Stomach (tissue), 9 donors: ENCODE data around the gene PRKCSH. TPM values are rescaled to one million over a fixed set of nuclear protein-coding genes. Genes with fewer than 3 reads are reported as not detected.
A peak's percentile ranks its signal among the peaks of the same experiment; 100 is the strongest.

Source experiments
- DNase-seq, 2 donors: peaks; one replicate each; pipeline versions ENCODE4 v3.0.0 to v3.0.0-alpha.2; 2013 to 2019
- H3K27ac ChIP-seq, 5 donors: fragments of 200-600 bp in 4 of 5; sonication (generic) in 4 of 5; one replicate each; pipeline ENCODE4 v1.5.1; 2013 to 2019; ENCODE audit warnings: mild to moderate bottlenecking in 1 of 5, moderate library complexity in 1 of 5
- H3K27me3 ChIP-seq, 3 donors: fragments of 200-600 bp; sonication (generic); one replicate each; pipeline ENCODE4 v1.5.1; 2017 to 2019; ENCODE audit warnings: mixed run types in 1 of 3
- H3K36me3 ChIP-seq, 4 donors: fragments of 200-600 bp; sonication (generic); 1 replicate in 3 of 4; 2 replicates in 1 of 4; pipeline ENCODE4 v1.5.1; 2016 to 2019
- H3K4me1 ChIP-seq, 4 donors: fragments of 200-600 bp; sonication (generic); one replicate each; pipeline ENCODE4 v1.5.1; 2016 to 2019
- H3K4me3 ChIP-seq, 4 donors: fragments of 200-600 bp; sonication (generic) in 3 of 4; one replicate each; pipeline ENCODE4 v1.5.1; 2016 to 2019; ENCODE audit warnings: mild to moderate bottlenecking in 1 of 4
- H3K9me3 ChIP-seq, 4 donors: fragments of 200-600 bp; sonication (generic); one replicate each; pipeline ENCODE4 v1.5.1; 2016 to 2019
- CTCF ChIP-seq, 7 experiments: fragments of 450-650 bp in 4 of 7; fragments of 200-600 bp in 3 of 7; sonication (generic) in 3 of 7; IDR thresholded peaks; one replicate each; pipeline ENCODE4 v1.5.1; 2016 to 2019; ENCODE audit warnings: antibody characterized with exemption in 7 of 7, control low read depth in 2 of 7, mild to moderate bottlenecking in 1 of 7
- EP300 ChIP-seq: sonication (generic); formaldehyde crosslinking; IDR thresholded peaks from one replicate; pipeline ENCODE4 v1.6.1; 2017; ENCODE audit warnings: antibody characterized with exemption
- POLR2A ChIP-seq, 4 donors: fragments of 450-650 bp; IDR thresholded peaks; one replicate each; pipeline ENCODE4 v1.6.1; 2016; ENCODE audit warnings: antibody characterized with exemption in 4 of 4, control low read depth in 2 of 4, mild to moderate bottlenecking in 1 of 4, moderate library complexity in 1 of 4
- POLR2AphosphoS5 ChIP-seq, 3 donors: sonication (generic); formaldehyde crosslinking; IDR thresholded peaks; one replicate each; pipeline ENCODE4 v1.6.1; 2016; ENCODE audit warnings: antibody characterized with exemption in 3 of 3
- WGBS, 5 donors: extraction: QIAGEN DNeasy Blood & Tissue Kit in 3 of 5; methylation state at CpG; one replicate each; pipeline versions ENCODE4 v1.1.5 to v1.1.7; 2013 to 2018; 5-methylcytosine and 5-hydroxymethylcytosine counted together
- intact Hi-C: fragments of 100-400 bp; cut with DNase I; formaldehyde crosslinking; loops from one replicate; pipeline ENCODE4 v1.15.1; 2023; ENCODE audit warnings: low total_unique reads
- polyA plus RNA-seq, 3 donors: library from polyadenylated mRNA; stranded (reverse); fragments of 200-250 nt; gene quantifications; one replicate each; pipeline ENCODE4 v1.2.3, GENCODE V29; 2013
- total RNA-seq, 5 donors: library from RNA; depleted of rRNA; stranded (reverse); fragments of >200 nt; gene quantifications; one replicate each; pipeline versions ENCODE4 v1.1.0 to v1.2.3, GENCODE V29; 2014 to 2016
- donor health status: healthy with polysubstance abuse.
- donor health status: Bipolar disorder and iron deficiency.
- donor health status: healthy.

PRKCSH gene
- total and polyA plus RNA-seq, 8 donors, result 30.3 to 221 (median 112) TPM

GRCh38 chr19:11482384-11483050 lies 47.1 kb downstream of the PRKCSH start:
- H3K4me1 ChIP-seq, result peaks cover 31 to 48% (median 42%) of the 10 kb centered on the region in 4 donors
- intact Hi-C loops, result no loop called here
- peaks cover 27 to 88% (median 48%) of the 10 kb centered on the region in 3 donors for H3K27me3 ChIP-seq
- no peak overlapping the region for H3K27ac ChIP-seq
- WGBS, 5 donors, result 2 to 5% (median 5%) methylated on average over 22 to 58 of the region's 58 CpGs
- H3K9me3 ChIP-seq, result no peaks in the 10 kb centered on the region
- TF ChIP-seq CTCF (IDR thresholded peaks at IDR 0.05), result peak in 5 of 7 experiments; percentile 81 to 97 (median 88)
- no peak for TF ChIP-seq EP300
- TF ChIP-seq POLR2AphosphoS5 (IDR thresholded peaks at IDR 0.05), result peak in 2 of 3 donors; percentile 32 to 85
- peak overlapping the region; percentile 24 to 41 (median 32) for H3K4me3 ChIP-seq
- peaks cover 7 to 40% (median 31%) of the 10 kb centered on the region in 4 donors for H3K36me3 ChIP-seq
- peak; percentile 86 to 95 for DNase-seq

GRCh38 chr19:11483366-11484111 lies 48.1 kb downstream of the PRKCSH start:
- WGBS, 5 donors, result 74 to 82% (median 80%) methylated on average over 29 to 57 of the region's 57 CpGs
- DNase-seq, result no peak
- TF ChIP-seq EP300 (no peak), CTCF (IDR thresholded peaks at IDR 0.05) (no peak), POLR2A (IDR thresholded peaks at IDR 0.05) (no peak), POLR2AphosphoS5 (IDR thresholded peaks at IDR 0.05) (no peak)
- H3K27ac ChIP-seq, result no peak overlapping the region
- no peak overlapping the region for H3K4me3 ChIP-seq
- intact Hi-C loops, result no loop called here
- H3K36me3 ChIP-seq, result peaks cover 9 to 48% (median 34%) of the 10 kb centered on the region in 4 donors
- H3K4me1 ChIP-seq, result peaks cover 31 to 48% (median 42%) of the 10 kb centered on the region in 4 donors
- H3K27me3 ChIP-seq, result peaks cover 27 to 82% (median 48%) of the 10 kb centered on the region in 3 donors
- H3K9me3 ChIP-seq, result no peaks in the 10 kb centered on the region

GRCh38 chr19:11485245-11485837 lies 49.9 kb downstream of the PRKCSH start:
- no peak for DNase-seq
- Histone ChIP-seq H3K36me3 (peaks cover 13 to 66% (median 46%) of the 10 kb centered on the region in 4 donors), H3K4me1 (peaks cover 19 to 31% (median 28%) of the 10 kb centered on the region in 4 donors), H3K27ac (no peak overlapping the region), H3K27me3 (peaks cover 20 to 64% (median 36%) of the 10 kb centered on the region in 3 donors), H3K4me3 (no peak overlapping the region), H3K9me3 (no peaks in the 10 kb centered on the region)
- TF ChIP-seq EP300 (no peak), CTCF (IDR thresholded peaks at IDR 0.05) (no peak), POLR2A (IDR thresholded peaks at IDR 0.05) (no peak), POLR2AphosphoS5 (IDR thresholded peaks at IDR 0.05) (no peak)
- intact Hi-C loops, result no loop called here
- WGBS, 5 donors, result 85 to 96% (median 91%) methylated on average over 11 to 13 of the region's 13 CpGs
